B cell (primary cell): Measurements from ENCODE around the gene RAN.

Source experiments
- CTCF ChIP-seq: fragments of 200-600 bp; IDR thresholded peaks from one replicate; pipeline ENCODE4 v1.8.0; 2022; ENCODE audit warnings: antibody characterized with exemption, mild to moderate bottlenecking
- EZH2 ChIP-seq: IDR thresholded peaks from 2 replicates; pipeline ENCODE4 v1.6.1; 2012; ENCODE audit warnings: borderline replicate concordance, low read depth, mild to moderate bottlenecking, moderate library complexity, low read length; ENCODE audit not compliant: insufficient read depth, poor library complexity, severe bottlenecking

DNA sequence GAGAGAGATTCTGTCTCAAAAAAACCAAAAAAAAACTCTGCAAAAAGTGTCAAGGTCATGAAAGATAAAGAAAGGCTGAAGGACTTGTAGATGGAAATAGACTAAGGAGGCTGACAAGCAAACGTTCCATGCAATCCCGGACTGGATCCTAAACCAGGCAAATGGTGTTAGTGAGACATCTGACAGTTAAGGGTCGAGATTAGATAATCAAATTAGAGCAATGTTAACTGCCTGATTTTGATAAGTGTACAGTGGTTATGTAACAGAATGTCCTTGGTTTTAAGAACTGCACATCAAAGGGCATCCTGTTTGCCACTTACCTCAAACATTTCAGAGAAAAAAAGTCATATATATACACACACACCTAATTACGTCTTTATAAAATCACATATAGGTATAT is 3.5 kb upstream of the RAN start:
- TF ChIP-seq CTCF: no peak
- no peak for TF ChIP-seq EZH2
